Sigmoid colon (tissue), 4 donors: ENCODE data around the gene SDF2L1.

Source experiments
- POLR2A ChIP-seq, 2 donors: fragments of 450-650 bp; IDR thresholded peaks; one replicate each; pipeline ENCODE4 v1.6.1; 2016; ENCODE audit warnings: antibody characterized with exemption in 2 of 2, mild to moderate bottlenecking in 2 of 2, moderate library complexity in 2 of 2
- POLR2AphosphoS5 ChIP-seq, 4 donors: sonication (generic); formaldehyde crosslinking; IDR thresholded peaks; one replicate each; pipeline ENCODE4 v1.6.1; 2017; ENCODE audit warnings: antibody characterized with exemption in 4 of 4
- TF ChIP-seq, protein P1 (sequence below), 4 experiments: fragments of 450-650 bp in 3 of 4; fragments of 200-600 bp in 1 of 4; IDR thresholded peaks; one replicate each; pipeline ENCODE4 v1.5.1; 2016 to 2019; ENCODE audit warnings: antibody characterized with exemption in 4 of 4, mild to moderate bottlenecking in 3 of 4, moderate library complexity in 2 of 4

DNA sequence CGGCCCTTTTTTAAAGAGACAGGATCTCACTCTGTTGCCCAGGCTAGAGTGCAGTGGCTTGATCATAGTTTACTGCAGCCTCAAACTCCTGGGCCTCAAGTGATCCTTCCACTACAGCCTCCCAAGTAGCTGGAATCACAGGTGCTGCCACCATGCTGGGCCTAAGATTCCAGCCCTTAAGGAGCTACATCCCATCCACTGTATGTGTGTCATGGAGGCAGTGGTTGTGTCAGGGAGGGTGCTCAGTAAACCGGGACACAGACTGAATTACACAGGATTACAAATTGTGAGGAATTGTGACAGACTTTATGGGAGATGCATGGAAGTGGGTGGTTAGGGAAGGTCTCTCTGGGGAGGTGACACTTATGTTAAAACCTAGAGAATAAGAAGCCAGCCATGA, 21.6 kb downstream of the SDF2L1 start:
- TF ChIP-seq, protein P1, sequence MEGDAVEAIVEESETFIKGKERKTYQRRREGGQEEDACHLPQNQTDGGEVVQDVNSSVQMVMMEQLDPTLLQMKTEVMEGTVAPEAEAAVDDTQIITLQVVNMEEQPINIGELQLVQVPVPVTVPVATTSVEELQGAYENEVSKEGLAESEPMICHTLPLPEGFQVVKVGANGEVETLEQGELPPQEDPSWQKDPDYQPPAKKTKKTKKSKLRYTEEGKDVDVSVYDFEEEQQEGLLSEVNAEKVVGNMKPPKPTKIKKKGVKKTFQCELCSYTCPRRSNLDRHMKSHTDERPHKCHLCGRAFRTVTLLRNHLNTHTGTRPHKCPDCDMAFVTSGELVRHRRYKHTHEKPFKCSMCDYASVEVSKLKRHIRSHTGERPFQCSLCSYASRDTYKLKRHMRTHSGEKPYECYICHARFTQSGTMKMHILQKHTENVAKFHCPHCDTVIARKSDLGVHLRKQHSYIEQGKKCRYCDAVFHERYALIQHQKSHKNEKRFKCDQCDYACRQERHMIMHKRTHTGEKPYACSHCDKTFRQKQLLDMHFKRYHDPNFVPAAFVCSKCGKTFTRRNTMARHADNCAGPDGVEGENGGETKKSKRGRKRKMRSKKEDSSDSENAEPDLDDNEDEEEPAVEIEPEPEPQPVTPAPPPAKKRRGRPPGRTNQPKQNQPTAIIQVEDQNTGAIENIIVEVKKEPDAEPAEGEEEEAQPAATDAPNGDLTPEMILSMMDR (IDR thresholded peaks at IDR 0.05) = no peak
- TF ChIP-seq POLR2AphosphoS5 (IDR thresholded peaks at IDR 0.05) (no peak), POLR2A (IDR thresholded peaks at IDR 0.05) (no peak)
